Activated T-helper 17 cell treated with anti-CD3 and anti-CD28 coated beads, Interleukin-2, amount 50 U/mL, for 72 hours (primary cell): ENCODE data around the gene DCTN3. TPM values are rescaled to one million over a fixed set of nuclear protein-coding genes. Genes with fewer than 3 reads are reported as not detected.
A peak's percentile ranks its signal among the peaks of the same experiment; 100 is the strongest.
"Not testable (repeated sequence)": the region's sequence is repeated elsewhere in the genome, so short reads cannot be mapped to it uniquely, and the experiment has no call there.

ENCODE experiments used
- ATAC-seq: fragments of 150-1000 bp; cut with Tn5 transposase; replicated peaks from 2 replicates; pipeline ENCODE4 v1.10.0; 2021; ENCODE audit warnings: mild to moderate bottlenecking, moderate library complexity
- H3K27ac Mint-ChIP-seq: one replicate; pipeline ENCODE4 v1.8.0; 2022; ENCODE audit warnings: mixed read lengths
- H3K27me3 Mint-ChIP-seq: one replicate; pipeline ENCODE4 v1.8.0; 2022; ENCODE audit warnings: mixed read lengths
- H3K36me3 Mint-ChIP-seq: one replicate; pipeline ENCODE4 v1.8.0; 2022; ENCODE audit warnings: low read depth, mild to moderate bottlenecking, mixed read lengths
- H3K4me1 Mint-ChIP-seq: one replicate; pipeline ENCODE4 v1.8.0; 2022; ENCODE audit warnings: mixed read lengths
- H3K4me3 Mint-ChIP-seq: one replicate; pipeline ENCODE4 v1.8.0; 2022; ENCODE audit warnings: mild to moderate bottlenecking, mixed read lengths
- H3K9me3 Mint-ChIP-seq: one replicate; pipeline ENCODE4 v1.8.0; 2022; ENCODE audit warnings: mixed read lengths
- total RNA-seq, 2 donors: library from RNA; stranded (reverse); gene quantifications; one replicate each; pipeline ENCODE4 v1.2.3, GENCODE V29; 2022

The DCTN3 gene
- total RNA-seq, 2 donors from 2014 or later: 78.4 to 96.4 TPM

DNA sequence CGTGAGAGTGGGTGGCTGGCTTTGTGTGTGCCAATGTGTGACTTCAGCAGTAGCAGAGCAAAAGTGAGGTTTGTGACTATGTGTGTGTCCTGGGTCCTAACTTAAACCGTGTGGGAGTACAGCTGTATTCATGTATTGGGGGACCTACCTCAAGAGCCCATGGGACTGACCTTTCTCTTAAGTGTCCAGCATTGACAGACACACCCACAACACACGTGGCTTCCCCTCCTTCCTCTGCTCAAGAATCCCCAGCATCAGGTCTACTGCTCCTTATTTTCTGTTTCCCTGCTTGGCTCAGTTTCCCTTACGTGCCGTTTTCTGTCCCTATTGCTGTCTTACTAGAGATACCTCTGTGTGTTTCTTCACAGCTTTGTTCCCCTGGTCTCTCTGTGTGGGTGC is 32.3 kb upstream of the DCTN3 start:
- Mint-ChIP-seq H3K9me3 (no peaks in the 10 kb centered on the region), H3K36me3 (peaks cover 34% of the 10 kb centered on the region), H3K27me3 (no peaks in the 10 kb centered on the region), H3K4me1 (peaks cover 42% of the 10 kb centered on the region), H3K27ac (peak overlapping the region; percentile 79), H3K4me3 (peak overlapping the region; percentile 69)
- no peak for ATAC-seq

GRCh38 chr9:34651876-34652601 is 31.7 kb upstream of the DCTN3 start, which contains the start of gene IL11RA:
Gene IL11RA (plus strand): TSS chr9:34652185. CDS start chr9:34655218, 3,033 bp downstream.
- Mint-ChIP-seq H3K27ac (peak within 1 kb of the TSS; percentile 79), H3K9me3 (no peaks in the 10 kb centered on the region), H3K4me1 (peaks cover 45% of the 10 kb centered on the region), H3K27me3 (no peaks in the 10 kb centered on the region), H3K36me3 (peaks cover 39% of the 10 kb centered on the region), H3K4me3 (peak within 1 kb of the TSS; percentile 69)
- ATAC-seq: peak; percentile 92

GRCh38 chr9:34651321-34651720 is 31.0 kb upstream of the DCTN3 start:
- Mint-ChIP-seq H3K4me1 (peaks cover 45% of the 10 kb centered on the region), H3K36me3 (peaks cover 40% of the 10 kb centered on the region), H3K27ac (peak overlapping the region; percentile 79)

DNA sequence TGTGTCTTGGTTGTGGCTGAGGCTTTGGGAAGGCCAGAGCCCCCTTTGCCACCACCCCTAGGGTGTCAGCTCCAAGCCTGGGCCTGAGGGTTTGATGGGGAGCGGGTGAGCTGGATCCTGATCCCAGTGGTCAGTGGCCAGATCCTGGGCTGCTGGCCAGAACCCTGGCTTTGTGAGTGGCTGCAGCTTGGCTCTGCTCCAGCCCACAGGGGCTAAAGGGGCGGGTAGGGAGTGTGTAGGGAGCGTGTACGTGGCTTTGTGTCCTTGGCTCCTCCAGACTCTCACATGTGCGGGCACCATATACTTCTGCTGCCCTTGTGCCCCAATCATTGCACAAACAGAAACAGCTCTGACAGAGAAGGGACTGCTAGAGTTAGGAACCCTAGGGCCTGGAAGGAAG is 30.5 kb upstream of the DCTN3 start:
- no peak for ATAC-seq
- Mint-ChIP-seq H3K36me3 (peaks cover 40% of the 10 kb centered on the region), H3K9me3 (no peaks in the 10 kb centered on the region), H3K27ac (no peak overlapping the region), H3K27me3 (no peaks in the 10 kb centered on the region), H3K4me1 (peaks cover 45% of the 10 kb centered on the region), H3K4me3 (no peak overlapping the region)

More at GRCh38 chr9:34651321-34651720, 31.0 kb upstream of the DCTN3 start:
- Mint-ChIP-seq H3K27me3 (no peaks in the 10 kb centered on the region), H3K9me3 (no peaks in the 10 kb centered on the region), H3K4me3 (no peak overlapping the region)
- ATAC-seq: no peak

GRCh38 chr9:34648673-34649072 is 28.4 kb upstream of the DCTN3 start:
- Mint-ChIP-seq H3K9me3 (no peaks in the 10 kb centered on the region), H3K36me3 (peaks cover 40% of the 10 kb centered on the region), H3K4me1 (peaks cover 33% of the 10 kb centered on the region), H3K27ac (no peak overlapping the region), H3K4me3 (peak overlapping the region; percentile 95), H3K27me3 (no peaks in the 10 kb centered on the region)
- no peak for ATAC-seq

DNA sequence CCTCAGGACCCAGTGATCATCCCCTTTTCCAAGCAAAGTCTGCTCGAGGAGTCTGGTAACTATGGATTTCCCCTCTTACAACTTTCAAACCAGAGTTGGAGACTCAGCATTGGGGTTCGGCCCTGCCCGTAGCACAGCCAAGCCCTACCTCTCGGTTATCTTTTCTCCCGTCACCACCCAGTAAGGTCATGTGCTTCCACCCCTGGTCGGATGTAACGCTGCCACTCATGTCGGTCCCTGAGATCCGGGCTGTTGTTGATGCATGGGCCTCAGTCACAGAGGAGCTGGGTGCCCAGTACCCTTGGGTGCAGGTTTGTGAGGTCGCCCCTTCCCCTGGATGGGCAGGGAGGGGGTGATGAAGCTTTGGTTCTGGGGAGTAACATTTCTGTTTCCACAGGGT is 27.4 kb upstream of the DCTN3 start:
- H3K4me1 Mint-ChIP-seq: peaks cover 27% of the 10 kb centered on the region

DNA sequence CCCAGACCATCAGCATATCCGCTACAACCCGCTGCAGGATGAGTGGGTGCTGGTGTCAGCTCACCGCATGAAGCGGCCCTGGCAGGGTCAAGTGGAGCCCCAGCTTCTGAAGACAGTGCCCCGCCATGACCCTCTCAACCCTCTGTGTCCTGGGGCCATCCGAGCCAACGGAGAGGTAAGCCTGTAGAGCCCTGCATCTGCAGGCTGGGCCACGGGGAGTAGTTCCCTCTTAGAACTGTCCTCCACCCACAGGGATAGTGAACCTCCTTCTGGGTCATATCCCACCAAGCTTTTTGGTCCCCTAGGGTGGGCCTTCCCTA is 26.7 kb upstream of the DCTN3 start:
- no peak for ATAC-seq
- H3K4me1 Mint-ChIP-seq: peaks cover 21% of the 10 kb centered on the region
- no peaks in the 10 kb centered on the region for H3K9me3 Mint-ChIP-seq
- H3K4me3 Mint-ChIP-seq: peak overlapping the region; percentile 95
- H3K36me3 Mint-ChIP-seq: peaks cover 40% of the 10 kb centered on the region
- peak overlapping the region; percentile 88 for H3K27ac Mint-ChIP-seq
- no peaks in the 10 kb centered on the region for H3K27me3 Mint-ChIP-seq

More for the DNA sequence above, 27.4 kb upstream of the DCTN3 start:
- peak; percentile 9 for ATAC-seq
- peak overlapping the region; percentile 95 for H3K4me3 Mint-ChIP-seq
- peaks cover 40% of the 10 kb centered on the region for H3K36me3 Mint-ChIP-seq
- no peaks in the 10 kb centered on the region for H3K9me3 Mint-ChIP-seq
- H3K27me3 Mint-ChIP-seq: no peaks in the 10 kb centered on the region
- peak overlapping the region; percentile 88 for H3K27ac Mint-ChIP-seq

- Mint-ChIP-seq H3K4me1 (peaks cover 20% of the 10 kb centered on the region), H3K27ac (peak within 1 kb of the TSS; percentile 88), H3K4me3 (peak within 1 kb of the TSS; percentile 95), H3K36me3 (peaks cover 40% of the 10 kb centered on the region), H3K27me3 (no peaks in the 10 kb centered on the region), H3K9me3 (no peaks in the 10 kb centered on the region)
- ATAC-seq: peak; percentile 92
These were observed 26.2 kb upstream of the DCTN3 start, which contains the start of gene GALT for GRCh38 chr9:34646211-34647083. Gene GALT (plus strand): TSS chr9:34646675. CDS start chr9:34646705, 30 bp downstream.

- Mint-ChIP-seq H3K9me3 (no peaks in the 10 kb centered on the region), H3K27ac (no peak overlapping the region), H3K4me3 (no peak overlapping the region), H3K36me3 (peaks cover 28% of the 10 kb centered on the region), H3K4me1 (peaks cover 20% of the 10 kb centered on the region), H3K27me3 (no peaks in the 10 kb centered on the region)
- ATAC-seq: no peak
These were observed 24.5 kb upstream of the DCTN3 start for GRCh38 chr9:34644766-34645314.

DNA sequence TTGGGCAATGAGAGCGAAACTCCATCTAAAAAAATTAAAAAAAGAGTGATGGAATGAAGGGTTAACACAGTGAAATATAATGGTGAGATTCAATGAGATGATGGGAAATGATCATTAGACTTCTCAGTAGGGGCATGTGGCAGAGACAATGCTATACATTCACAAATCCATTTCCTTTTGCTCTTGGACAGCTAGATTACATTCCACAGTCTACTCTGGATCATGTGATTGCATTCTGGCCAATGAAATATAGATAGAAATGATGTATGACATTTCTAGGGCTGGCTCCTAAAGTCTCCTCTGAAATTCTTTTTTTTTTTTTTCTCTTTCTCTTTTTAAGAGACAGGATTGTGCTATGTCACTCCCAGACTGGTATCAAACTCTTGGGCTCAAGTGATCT is 22.4 kb upstream of the DCTN3 start:
- no peaks in the 10 kb centered on the region for H3K27me3 Mint-ChIP-seq
- H3K36me3 Mint-ChIP-seq: peaks cover 7% of the 10 kb centered on the region
- no peak overlapping the region for H3K27ac Mint-ChIP-seq
- H3K4me1 Mint-ChIP-seq: peaks cover 14% of the 10 kb centered on the region
- no peaks in the 10 kb centered on the region for H3K9me3 Mint-ChIP-seq
- no peak for ATAC-seq
- no peak overlapping the region for H3K4me3 Mint-ChIP-seq

DNA sequence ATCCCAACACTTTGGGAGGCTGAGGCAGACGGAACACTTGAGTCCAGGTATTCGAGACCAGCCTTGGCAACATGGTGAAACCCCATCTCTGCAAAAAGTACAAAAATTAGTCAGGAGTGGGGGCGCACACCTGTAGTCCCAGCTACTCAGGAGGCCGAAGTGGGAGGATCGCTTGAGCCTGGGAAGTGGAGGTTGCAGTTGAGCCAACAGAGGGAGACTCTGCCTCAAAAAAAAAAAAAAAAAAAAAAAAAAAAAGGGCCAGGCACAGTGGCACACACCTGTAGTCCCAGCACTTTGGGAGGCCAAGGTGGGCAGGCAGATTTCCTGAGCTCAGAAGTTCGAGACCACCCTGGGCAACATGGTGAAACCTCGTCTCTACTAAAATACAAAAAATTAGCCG is 19.0 kb upstream of the DCTN3 start:
- Mint-ChIP-seq H3K36me3 (peaks cover 28% of the 10 kb centered on the region), H3K4me3 (peak overlapping the region; percentile 92), H3K4me1 (peaks cover 17% of the 10 kb centered on the region)
- not testable (repeated sequence) for H3K27me3 Mint-ChIP-seq, ATAC-seq, H3K27ac Mint-ChIP-seq, H3K9me3 Mint-ChIP-seq

GRCh38 chr9:34638138-34638445 is 17.8 kb upstream of the DCTN3 start:
- H3K4me1 Mint-ChIP-seq: peaks cover 17% of the 10 kb centered on the region
- no peak for ATAC-seq
- H3K36me3 Mint-ChIP-seq: peaks cover 32% of the 10 kb centered on the region

GRCh38 chr9:34637356-34638137 is 17.3 kb upstream of the DCTN3 start, which contains the start of gene SIGMAR1:
Gene SIGMAR1 (minus strand): TSS chr9:34637787. CDS start chr9:34637697, 90 bp downstream.
- peak within 1 kb of the TSS; percentile 92 for H3K4me3 Mint-ChIP-seq
- peaks cover 32% of the 10 kb centered on the region for H3K36me3 Mint-ChIP-seq
- H3K9me3 Mint-ChIP-seq: no peaks in the 10 kb centered on the region
- peak; percentile 95 for ATAC-seq
- peaks cover 17% of the 10 kb centered on the region for H3K4me1 Mint-ChIP-seq
- peak within 1 kb of the TSS; percentile 98 for H3K27ac Mint-ChIP-seq
- H3K27me3 Mint-ChIP-seq: no peaks in the 10 kb centered on the region

More at GRCh38 chr9:34638138-34638445, 17.8 kb upstream of the DCTN3 start:
- H3K27me3 Mint-ChIP-seq: no peaks in the 10 kb centered on the region
- H3K4me3 Mint-ChIP-seq: peak overlapping the region; percentile 92
- H3K9me3 Mint-ChIP-seq: no peaks in the 10 kb centered on the region
- H3K27ac Mint-ChIP-seq: peak overlapping the region; percentile 98
